IPS-18c (cell line): Measurements from ENCODE around the gene KLHL22.
A peak's percentile ranks its signal among the peaks of the same experiment; 100 is the strongest.

Experiments
- H3K4me3 ChIP-seq: 2 replicates; pipeline ENCODE4 v1.7.0; 2013; ENCODE audit warnings: low read depth, mild to moderate bottlenecking, low read length, moderate library complexity; ENCODE audit not compliant: insufficient read depth
- H3K9me3 ChIP-seq: one replicate; pipeline ENCODE4 v1.6.1; 2013; ENCODE audit warnings: mild to moderate bottlenecking, low read length, moderate library complexity; ENCODE audit not compliant: control insufficient read depth, insufficient read depth

The KLHL22 gene

DNA sequence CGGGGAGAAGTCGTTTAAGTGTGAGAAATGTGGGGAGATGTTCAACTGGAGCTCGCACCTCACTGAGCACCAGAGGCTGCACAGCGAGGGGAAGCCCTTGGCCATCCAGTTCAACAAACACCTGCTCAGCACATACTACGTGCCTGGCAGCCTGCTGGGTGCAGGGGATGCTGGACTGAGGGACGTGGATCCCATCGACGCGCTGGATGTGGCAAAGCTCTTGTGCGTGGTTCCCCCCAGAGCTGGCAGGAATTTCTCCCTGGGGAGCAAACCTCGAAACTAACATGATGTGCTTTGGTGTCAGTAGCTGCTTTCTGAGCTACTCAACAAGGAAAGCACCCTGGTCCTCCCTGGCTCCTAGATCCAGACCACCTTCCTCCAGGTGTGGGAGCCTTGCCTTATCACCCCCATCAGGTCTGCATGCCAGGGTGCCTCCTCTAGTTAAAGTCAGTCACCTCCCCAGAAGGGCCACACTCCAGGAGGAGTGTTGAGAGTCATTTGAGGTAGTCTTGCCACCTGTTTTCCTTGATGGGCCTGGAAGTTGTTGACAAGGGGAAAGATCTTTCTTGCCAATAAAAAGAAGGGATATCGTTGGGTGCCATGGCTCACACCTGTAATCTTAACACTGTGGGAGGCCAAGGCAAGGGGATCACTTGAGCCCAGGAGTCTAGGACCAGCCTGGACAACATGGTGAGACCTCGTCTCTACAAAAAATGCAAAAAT, 88.7 kb downstream of the KLHL22 start:
- Histone ChIP-seq H3K4me3 (no peak overlapping the region), H3K9me3 (no peaks in the 10 kb centered on the region)

DNA sequence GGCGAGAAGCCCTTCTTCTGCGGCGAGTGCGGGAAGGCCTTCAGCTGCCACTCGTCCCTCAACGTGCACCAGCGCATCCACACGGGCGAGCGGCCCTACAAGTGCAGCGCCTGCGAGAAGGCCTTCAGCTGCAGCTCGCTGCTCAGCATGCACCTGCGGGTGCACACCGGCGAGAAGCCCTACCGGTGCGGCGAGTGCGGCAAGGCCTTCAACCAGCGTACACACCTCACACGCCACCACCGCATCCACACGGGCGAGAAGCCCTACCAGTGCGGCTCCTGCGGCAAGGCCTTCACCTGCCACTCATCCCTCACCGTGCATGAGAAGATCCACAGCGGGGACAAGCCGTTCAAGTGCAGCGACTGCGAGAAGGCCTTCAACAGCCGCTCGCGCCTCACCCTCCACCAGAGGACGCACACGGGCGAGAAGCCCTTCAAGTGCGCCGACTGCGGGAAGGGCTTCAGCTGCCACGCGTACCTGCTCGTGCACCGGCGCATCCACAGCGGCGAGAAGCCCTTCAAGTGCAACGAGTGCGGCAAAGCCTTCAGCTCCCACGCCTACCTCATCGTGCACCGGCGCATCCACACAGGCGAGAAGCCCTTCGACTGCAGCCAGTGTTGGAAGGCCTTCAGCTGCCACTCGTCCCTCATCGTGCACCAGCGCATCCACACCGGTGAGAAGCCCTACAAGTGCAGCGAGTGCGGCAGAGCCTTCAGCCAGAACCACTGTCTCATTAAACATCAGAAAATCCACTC, 89.5 kb downstream of the KLHL22 start:
- H3K4me3 ChIP-seq = no peak overlapping the region
- no peaks in the 10 kb centered on the region for H3K9me3 ChIP-seq

- Histone ChIP-seq H3K4me3 (no peak overlapping the region), H3K9me3 (no peaks in the 10 kb centered on the region)
These were observed 90.2 kb downstream of the KLHL22 start for GRCh38 chr22:20405291-20405930.

- H3K4me3 ChIP-seq = no peak overlapping the region
These were observed 90.7 kb downstream of the KLHL22 start for GRCh38 chr22:20404881-20405280.

GRCh38 chr22:20403779-20404140, 91.8 kb downstream of the KLHL22 start:
- Histone ChIP-seq H3K4me3 (no peak overlapping the region), H3K9me3 (no peaks in the 10 kb centered on the region)

More at GRCh38 chr22:20404881-20405280, 90.7 kb downstream of the KLHL22 start:
- H3K9me3 ChIP-seq = no peaks in the 10 kb centered on the region

GRCh38 chr22:20402960-20403778, 92.4 kb downstream of the KLHL22 start:
- Histone ChIP-seq H3K4me3 (no peak overlapping the region), H3K9me3 (no peaks in the 10 kb centered on the region)

DNA sequence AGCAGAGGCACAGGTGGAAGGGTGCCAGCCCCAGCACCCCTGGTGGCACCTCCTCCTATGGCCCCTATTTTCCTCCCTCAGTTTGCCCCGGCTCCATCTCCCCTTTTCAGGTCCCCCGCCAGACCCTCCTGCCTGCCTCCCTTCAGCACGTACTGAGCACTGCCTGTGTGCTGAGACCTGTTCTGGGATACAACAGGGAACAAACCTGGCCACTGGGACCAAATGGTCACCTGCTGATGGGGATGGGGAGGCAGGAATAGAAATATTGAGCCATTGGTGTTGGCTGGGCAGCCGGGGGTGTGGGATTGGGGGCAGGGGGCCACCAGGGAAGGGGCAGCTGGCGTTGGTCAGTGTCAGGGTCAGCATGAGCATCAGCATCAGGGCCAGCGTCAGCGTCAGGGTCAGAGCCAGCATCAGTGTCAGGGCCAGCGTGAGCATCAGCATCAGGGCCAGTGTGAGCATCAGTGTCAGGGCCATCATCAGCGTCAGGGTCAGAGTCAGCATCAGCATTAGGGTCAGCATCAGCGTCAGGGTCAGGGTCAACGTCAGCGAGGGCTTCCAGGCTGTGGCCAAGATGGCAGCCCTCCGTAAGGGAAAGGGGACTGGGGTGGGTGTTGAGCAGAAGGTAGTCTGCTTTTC, 94.1 kb downstream of the KLHL22 start:
- no peak overlapping the region for H3K4me3 ChIP-seq
- H3K9me3 ChIP-seq = no peaks in the 10 kb centered on the region

DNA sequence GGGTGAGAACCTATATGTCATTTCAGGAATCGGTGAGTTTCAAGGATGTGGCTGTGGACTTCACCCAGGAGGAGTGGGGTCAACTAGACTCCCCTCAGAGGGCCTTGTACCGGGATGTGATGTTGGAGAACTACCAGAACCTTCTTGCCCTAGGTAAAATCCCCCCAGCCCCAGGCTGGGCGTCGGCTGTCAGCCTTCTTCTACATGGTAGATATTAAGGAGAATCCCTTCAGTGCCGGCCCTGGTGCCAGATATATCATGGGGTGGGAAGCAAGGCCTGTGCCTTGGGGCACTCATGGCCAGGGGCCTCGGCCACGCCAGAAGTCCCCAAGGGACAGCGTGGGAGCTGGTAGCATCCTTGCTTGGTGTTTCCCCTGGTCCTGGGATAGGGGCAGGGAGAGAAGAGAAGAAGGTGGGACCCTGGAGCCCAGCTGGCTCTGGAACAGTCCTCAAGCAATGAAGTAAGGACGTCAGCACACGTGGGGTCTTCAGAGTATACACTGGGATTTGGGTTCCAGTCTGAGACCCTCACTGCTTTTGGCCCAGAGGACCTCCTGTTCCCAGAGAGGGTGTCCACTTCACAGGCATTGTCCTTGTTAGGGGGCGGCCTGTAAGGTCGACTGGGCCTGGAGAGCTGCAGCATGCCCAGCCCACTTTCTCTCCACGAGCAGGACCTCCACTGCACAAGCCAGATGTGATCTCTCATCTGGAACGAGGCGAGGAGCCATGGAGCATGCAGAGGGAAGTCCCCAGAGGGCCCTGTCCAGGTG, 94.8 kb downstream of the KLHL22 start:
- Histone ChIP-seq H3K9me3 (no peaks in the 10 kb centered on the region), H3K4me3 (no peak overlapping the region)

DNA sequence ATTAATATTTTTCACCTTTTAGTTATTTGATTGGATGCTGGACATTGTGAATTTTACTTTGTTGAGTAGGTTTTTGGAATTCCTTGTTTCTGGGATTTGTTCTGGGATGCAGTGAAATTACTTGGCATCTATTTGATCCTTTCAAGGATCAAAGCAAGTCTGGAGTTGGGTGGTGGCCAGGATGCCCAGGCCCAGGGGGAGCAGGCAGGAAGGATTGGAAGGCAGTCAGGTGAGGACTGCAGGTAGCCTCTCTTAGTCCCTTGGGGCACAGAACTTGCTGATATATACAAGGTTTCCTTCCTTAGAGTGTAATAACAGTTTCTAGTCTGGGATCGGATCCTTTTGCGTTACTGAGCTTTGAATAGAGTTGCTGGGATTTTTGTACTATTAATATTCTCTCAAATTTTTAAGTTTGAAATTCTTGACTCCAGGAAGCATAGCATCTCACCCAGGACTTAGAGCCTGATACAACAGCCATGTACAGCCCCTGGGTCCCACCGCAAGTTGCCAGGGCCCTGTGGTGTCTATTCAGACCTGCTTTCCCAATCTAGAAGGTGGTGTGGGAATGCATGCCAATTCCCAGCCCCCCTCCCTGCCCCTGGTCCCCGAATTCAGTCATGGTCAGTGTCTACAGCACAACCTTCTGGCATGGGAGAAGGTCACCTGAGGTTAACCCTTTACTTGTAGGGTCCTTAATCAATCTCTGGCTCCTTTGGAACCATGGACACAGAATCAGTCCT, 95.6 kb downstream of the KLHL22 start:
- no peak overlapping the region for H3K4me3 ChIP-seq
- no peaks in the 10 kb centered on the region for H3K9me3 ChIP-seq

- no peaks in the 10 kb centered on the region for H3K9me3 ChIP-seq
- H3K4me3 ChIP-seq = no peak overlapping the region
These were observed 97.2 kb downstream of the KLHL22 start for GRCh38 chr22:20398420-20398819.

DNA sequence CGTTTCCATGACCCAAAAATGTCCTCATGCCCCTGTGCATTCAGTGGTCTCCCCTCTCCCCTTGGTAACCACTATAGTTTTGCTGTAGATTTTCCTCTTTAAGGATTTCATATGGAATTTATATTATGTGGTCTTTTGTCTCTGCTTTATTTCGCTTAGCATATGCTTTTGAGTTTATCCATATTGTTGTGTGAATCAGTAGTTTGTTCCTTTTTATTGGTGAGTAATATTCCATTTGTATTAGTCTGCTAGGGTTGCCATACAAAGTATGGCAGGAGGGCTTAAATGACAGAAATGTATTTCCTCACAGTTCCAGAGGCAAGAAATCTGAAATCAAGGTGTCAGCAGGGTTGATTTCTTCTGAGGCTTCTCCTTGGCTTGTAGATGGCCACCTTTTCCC, 98.1 kb downstream of the KLHL22 start:
- no peak overlapping the region for H3K4me3 ChIP-seq
- H3K9me3 ChIP-seq = no peaks in the 10 kb centered on the region

DNA sequence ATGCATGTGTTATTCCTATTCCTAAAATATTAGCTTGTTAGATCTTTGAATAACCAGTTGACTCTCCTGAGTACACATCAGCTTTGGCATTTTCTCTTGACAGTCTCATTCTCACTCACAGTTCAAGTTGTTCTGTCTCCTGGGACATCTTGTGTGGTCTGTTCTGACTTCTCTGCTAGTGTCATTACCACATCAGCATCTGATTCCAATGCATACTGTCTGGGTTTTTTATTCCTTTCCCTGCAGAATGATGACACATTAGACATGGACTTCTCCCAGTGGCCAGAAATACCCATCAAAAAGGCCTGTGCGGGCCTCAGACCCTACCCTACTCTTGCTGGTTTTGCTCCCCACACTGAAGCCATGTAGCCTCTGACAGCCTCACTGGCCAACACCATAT, 99.0 kb downstream of the KLHL22 start:
- Histone ChIP-seq H3K9me3 (no peaks in the 10 kb centered on the region), H3K4me3 (no peak overlapping the region)

DNA sequence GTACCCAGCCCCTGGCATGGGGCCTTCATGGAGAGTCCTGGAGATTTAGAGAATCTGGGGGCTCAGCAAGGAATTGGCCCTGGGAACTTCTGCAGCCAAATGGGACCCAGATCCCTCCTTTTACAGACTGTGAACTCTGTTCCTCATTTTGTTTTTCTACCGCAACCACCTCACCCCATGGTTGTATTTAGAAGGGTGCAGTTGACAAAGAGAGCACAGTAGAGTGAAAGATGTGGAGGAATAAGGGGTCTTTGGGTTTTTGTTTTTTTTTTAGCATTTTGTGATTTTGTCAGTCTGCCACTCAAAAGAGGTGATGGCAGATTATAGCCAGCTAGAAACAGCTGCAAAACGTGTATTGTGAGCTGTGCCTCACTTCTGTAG, 99.7 kb downstream of the KLHL22 start:
- Histone ChIP-seq H3K9me3 (no peaks in the 10 kb centered on the region), H3K4me3 (no peak overlapping the region)

DNA sequence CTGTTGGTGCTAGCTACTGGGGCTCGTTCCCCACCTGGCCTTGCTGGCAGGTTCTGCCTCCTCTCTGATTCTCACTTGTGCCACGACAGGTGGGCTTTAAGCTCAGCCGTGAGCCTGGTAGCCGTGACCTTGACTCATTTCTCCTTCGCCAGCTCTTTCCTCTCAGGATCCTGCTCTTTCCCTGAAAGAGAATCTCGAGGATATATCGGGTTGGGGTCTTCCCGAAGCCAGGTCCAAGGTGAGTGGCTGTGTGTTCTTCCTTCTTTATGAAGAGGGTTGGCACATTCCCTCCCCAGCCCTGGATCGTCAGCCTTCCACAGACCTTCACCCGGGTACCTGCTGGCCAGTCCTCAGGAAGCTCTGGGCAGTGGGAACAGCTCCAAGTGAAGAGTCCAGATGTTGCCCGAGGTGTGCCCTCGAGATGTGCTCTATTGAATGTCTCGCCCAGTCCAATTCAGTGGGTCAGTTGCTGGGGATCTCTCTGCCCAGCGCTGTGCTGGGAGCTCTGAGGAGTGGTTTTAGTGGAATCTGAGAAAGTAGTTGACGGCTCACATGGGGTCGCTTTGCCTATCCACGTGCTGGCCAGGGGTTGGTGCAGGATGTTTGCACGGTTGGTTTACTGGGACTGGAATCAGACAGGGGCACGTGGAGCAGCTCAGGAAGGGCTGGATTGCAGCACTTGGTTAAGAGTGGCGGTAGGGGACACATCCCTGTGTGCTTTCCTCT, 100.3 kb downstream of the KLHL22 start:
- Histone ChIP-seq H3K4me3 (peak overlapping the region; percentile 97), H3K9me3 (no peaks in the 10 kb centered on the region)

- Histone ChIP-seq H3K4me3 (peak within 1 kb of the TSS; percentile 97), H3K9me3 (no peaks in the 10 kb centered on the region)
These were observed 101.7 kb downstream of the KLHL22 start, which contains the start of gene ZNF74 for GRCh38 chr22:20393705-20394476. TSS of gene ZNF74 (plus strand) at chr22:20394151. CDS start at chr22:20394629, 478 bp downstream.
